Thyroid gland (tissue), 4 donors: ENCODE measurements around the gene NLRX1. TPM values are rescaled to one million over a fixed set of nuclear protein-coding genes. Genes with fewer than 3 reads are reported as not detected.
"Not testable (repeated sequence)": the region's sequence is repeated elsewhere in the genome, so short reads cannot be mapped to it uniquely, and the experiment has no call there.

Experiments used
- DNase-seq, 2 donors: peaks; one replicate each; pipeline ENCODE4 v3.0.0-alpha.2; 2019
- H3K27ac ChIP-seq, 3 donors: fragments of 200-600 bp; sonication (generic); 1 replicate in 2 of 3; 2 replicates in 1 of 3; pipeline ENCODE4 v1.5.1; 2016 to 2019; ENCODE audit warnings: mild to moderate bottlenecking in 1 of 3, moderate library complexity in 1 of 3
- H3K27me3 ChIP-seq: fragments of 200-600 bp; sonication (generic); one replicate; pipeline ENCODE4 v1.5.1; 2019
- H3K36me3 ChIP-seq, 2 donors: fragments of 200-600 bp; sonication (generic); one replicate each; pipeline ENCODE4 v1.5.1; 2016 to 2019
- H3K4me1 ChIP-seq, 2 donors: fragments of 200-600 bp; sonication (generic); one replicate each; pipeline ENCODE4 v1.5.1; 2017 to 2019
- H3K4me3 ChIP-seq, 3 donors: fragments of 200-600 bp; sonication (generic); replicated peaks in 1 of 3; 1 replicate in 2 of 3; 2 replicates in 1 of 3; pipeline ENCODE4 v1.5.1; 2016; ENCODE audit warnings: mild to moderate bottlenecking in 1 of 3
- H3K9me3 ChIP-seq: fragments of 200-600 bp; sonication (generic); one replicate; pipeline ENCODE4 v1.5.1; 2017
- POLR2A ChIP-seq, 2 donors: fragments of 450-650 bp; IDR thresholded peaks; one replicate each; pipeline ENCODE4 v1.6.1; 2017; ENCODE audit warnings: antibody characterized with exemption in 2 of 2, mild to moderate bottlenecking in 2 of 2, moderate library complexity in 1 of 2
- WGBS, 2 donors: methylation state at CpG; one replicate each; pipeline ENCODE4 v1.1.5; 2017; 5-methylcytosine and 5-hydroxymethylcytosine counted together
- intact Hi-C: fragments of 100-400 bp; cut with DNase I; formaldehyde crosslinking; loops from one replicate; pipeline ENCODE4 v1.15.1; 2023
- total RNA-seq, 4 donors: library from RNA; depleted of rRNA; stranded (reverse); fragments of >200 nt; gene quantifications; one replicate each; pipeline ENCODE4 v1.2.3, GENCODE V29; 2016
- TF ChIP-seq, protein P1 (sequence below), 6 experiments: fragments of 200-600 bp in 3 of 6; fragments of 450-650 bp in 3 of 6; sonication (generic) in 3 of 6; IDR thresholded peaks; one replicate each; pipeline ENCODE4 v1.5.1; 2016 to 2019; ENCODE audit warnings: antibody characterized with exemption in 6 of 6, mild to moderate bottlenecking in 2 of 6, inconsistent platforms in 1 of 6, moderate library complexity in 1 of 6

The NLRX1 gene
- total RNA-seq, 4 donors from 2014 or later: 13.3 to 33.1 (median 19.5) TPM

- Histone ChIP-seq H3K4me3 (no peak overlapping the region), H3K27ac (no peak overlapping the region), H3K36me3 (no peaks in the 10 kb centered on the region), H3K4me1 (peaks cover 0 to 6% of the 10 kb centered on the region in 2 donors), H3K9me3 (no peaks in the 10 kb centered on the region), H3K27me3 (no peaks in the 10 kb centered on the region)
- intact Hi-C loops: no loop called here
- WGBS, 2 donors: 82% methylated on average over 8 of the region's 9 CpGs
- DNase-seq: no peak
- TF ChIP-seq POLR2A (IDR thresholded peaks at IDR 0.05): no peak
- TF ChIP-seq, protein P1, sequence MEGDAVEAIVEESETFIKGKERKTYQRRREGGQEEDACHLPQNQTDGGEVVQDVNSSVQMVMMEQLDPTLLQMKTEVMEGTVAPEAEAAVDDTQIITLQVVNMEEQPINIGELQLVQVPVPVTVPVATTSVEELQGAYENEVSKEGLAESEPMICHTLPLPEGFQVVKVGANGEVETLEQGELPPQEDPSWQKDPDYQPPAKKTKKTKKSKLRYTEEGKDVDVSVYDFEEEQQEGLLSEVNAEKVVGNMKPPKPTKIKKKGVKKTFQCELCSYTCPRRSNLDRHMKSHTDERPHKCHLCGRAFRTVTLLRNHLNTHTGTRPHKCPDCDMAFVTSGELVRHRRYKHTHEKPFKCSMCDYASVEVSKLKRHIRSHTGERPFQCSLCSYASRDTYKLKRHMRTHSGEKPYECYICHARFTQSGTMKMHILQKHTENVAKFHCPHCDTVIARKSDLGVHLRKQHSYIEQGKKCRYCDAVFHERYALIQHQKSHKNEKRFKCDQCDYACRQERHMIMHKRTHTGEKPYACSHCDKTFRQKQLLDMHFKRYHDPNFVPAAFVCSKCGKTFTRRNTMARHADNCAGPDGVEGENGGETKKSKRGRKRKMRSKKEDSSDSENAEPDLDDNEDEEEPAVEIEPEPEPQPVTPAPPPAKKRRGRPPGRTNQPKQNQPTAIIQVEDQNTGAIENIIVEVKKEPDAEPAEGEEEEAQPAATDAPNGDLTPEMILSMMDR (IDR thresholded peaks at IDR 0.05): no peak
These were observed 22.0 kb downstream of the NLRX1 start for GRCh38 chr11:119190531-119190930.

- H3K27ac ChIP-seq, H3K4me1 ChIP-seq, H3K27me3 ChIP-seq, DNase-seq, H3K4me3 ChIP-seq, H3K36me3 ChIP-seq, H3K9me3 ChIP-seq, intact Hi-C loops: not testable (repeated sequence)
- 90 to 92% methylated on average over 14 of the region's 14 CpGs for WGBS, 2 donors
These were observed 22.7 kb downstream of the NLRX1 start for GRCh38 chr11:119191265-119191664.

GRCh38 chr11:119192111-119192510, 23.6 kb downstream of the NLRX1 start:
- H3K27ac ChIP-seq: no peak overlapping the region
- no peaks in the 10 kb centered on the region for H3K9me3 ChIP-seq
- TF ChIP-seq POLR2A (IDR thresholded peaks at IDR 0.05): no peak
- TF ChIP-seq, protein P1 (IDR thresholded peaks at IDR 0.05): no peak
- H3K4me1 ChIP-seq: no peaks in the 10 kb centered on the region
- no peaks in the 10 kb centered on the region for H3K36me3 ChIP-seq
- no peak overlapping the region for H3K4me3 ChIP-seq
- no peak for DNase-seq
- H3K27me3 ChIP-seq: no peaks in the 10 kb centered on the region
- 97 to 98% methylated on average over 3 of the region's 3 CpGs for WGBS, 2 donors
- intact Hi-C loops: no loop called here

GRCh38 chr11:119193001-119193400, 24.5 kb downstream of the NLRX1 start:
- Histone ChIP-seq H3K4me1 (no peaks in the 10 kb centered on the region), H3K4me3 (no peak overlapping the region), H3K9me3 (no peaks in the 10 kb centered on the region), H3K27me3 (no peaks in the 10 kb centered on the region), H3K36me3 (no peaks in the 10 kb centered on the region), H3K27ac (no peak overlapping the region)
- 83 to 84% methylated on average over 5 of the region's 5 CpGs for WGBS, 2 donors
- no peak for DNase-seq
- intact Hi-C loops: no loop called here
- TF ChIP-seq, protein P1 (IDR thresholded peaks at IDR 0.05): no peak
- TF ChIP-seq POLR2A (IDR thresholded peaks at IDR 0.05): no peak

DNA sequence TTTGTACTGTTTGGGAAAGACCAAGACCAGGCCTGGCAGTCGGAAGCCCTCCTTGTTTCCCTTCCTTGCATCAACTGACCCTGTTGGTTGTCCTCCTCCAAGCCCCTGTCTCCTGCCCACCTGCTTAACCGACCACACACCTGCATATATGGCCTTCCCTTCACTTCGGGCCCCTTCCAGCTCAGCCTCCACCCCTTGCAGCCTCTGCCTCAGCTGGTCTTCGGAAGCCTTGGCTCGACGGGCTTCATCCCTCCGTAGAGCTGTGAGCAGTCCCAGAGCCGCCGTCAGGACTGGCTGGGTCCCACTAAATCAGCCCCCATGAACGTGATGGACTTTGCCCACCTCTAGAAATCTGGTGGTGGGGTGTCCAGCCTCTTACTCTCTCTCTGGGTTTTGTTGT, 25.1 kb downstream of the NLRX1 start:
- intact Hi-C loops: no loop called here
- H3K4me1 ChIP-seq: no peaks in the 10 kb centered on the region
- no peak overlapping the region for H3K27ac ChIP-seq
- 91% methylated on average over 10 of the region's 10 CpGs for WGBS, 2 donors
- DNase-seq: no peak
- TF ChIP-seq POLR2A (IDR thresholded peaks at IDR 0.05): no peak
- TF ChIP-seq, protein P1 (IDR thresholded peaks at IDR 0.05): no peak
- H3K9me3 ChIP-seq: no peaks in the 10 kb centered on the region
- H3K27me3 ChIP-seq: no peaks in the 10 kb centered on the region
- no peak overlapping the region for H3K4me3 ChIP-seq
- H3K36me3 ChIP-seq: no peaks in the 10 kb centered on the region
